ENCODE data around the gene NMNAT3. TPM values are rescaled to one million over a fixed set of nuclear protein-coding genes. Genes with fewer than 3 reads are reported as not detected.

Gene NMNAT3
- polyA plus RNA-seq, 1 donor (not counting 4 experiments of a cell fraction or from before 2014, with no cell fraction given) = 1.6 TPM

GRCh38 chr3:139715743-139716360 lies 38.1 kb upstream of the NMNAT3 start:
- H3K36me3 ChIP-seq (ENCODE audit: control insufficient read depth in 2 of 2, extremely low read depth in 1 of 2, insufficient read depth in 2 of 2, low read length in 2 of 2) = no peaks in the 10 kb centered on the region
- H3K9me3 ChIP-seq (ENCODE audit: control insufficient read depth, low read depth, low read length) = no peaks in the 10 kb centered on the region
- no peak overlapping the region for H3K9ac ChIP-seq (ENCODE audit: control insufficient read depth, extremely low read depth, insufficient read depth, low read length)
- H3K79me2 ChIP-seq (ENCODE audit: control insufficient read depth, insufficient read depth, low read length) = no peaks in the 10 kb centered on the region
- H3K9me1 ChIP-seq (ENCODE audit: control insufficient read depth, extremely low read depth, insufficient read depth, low read length) = no peaks in the 10 kb centered on the region
- H3K27ac ChIP-seq (ENCODE audit: control insufficient read depth, insufficient read depth, low read length) = no peak overlapping the region
- DNase-seq (ENCODE audit: low read depth, low spot score) = peak; percentile 73
- H3K4me1 ChIP-seq (ENCODE audit: control insufficient read depth, extremely low read depth, insufficient read depth, low read length) = peaks cover 12% of the 10 kb centered on the region
- no peaks in the 10 kb centered on the region for H3K27me3 ChIP-seq (ENCODE audit: control insufficient read depth, extremely low read depth, insufficient read depth, low read length)
- no peaks in the 10 kb centered on the region for H4K20me1 ChIP-seq (ENCODE audit: control insufficient read depth, extremely low read depth, insufficient read depth, low read length)
- dilution Hi-C loops (cut with MboI; ENCODE audit: extremely low pct_ligation_motif_present, low sequenced_read_pairs) = no loop called here
- H3K4me3 ChIP-seq (ENCODE audit: control insufficient read depth in 2 of 3, extremely low read depth in 1 of 3, insufficient read depth in 2 of 3, low read depth in 1 of 3, low read length in 3 of 3) = peak overlapping the region in 1 of 3 experiments; percentile 15
- FAIRE-seq = peak; percentile 86
- TF ChIP-seq CTCF (optimal IDR thresholded peaks at IDR 0.05 in 1 of 3, IDR thresholded peaks at IDR 0.05 in 1 of 3, conservative IDR thresholded peaks at IDR 0.05 in 1 of 3; ENCODE audit: extremely low read depth in 1 of 3, insufficient read depth in 2 of 3, low read length in 3 of 3) (no peak), EZH2 (IDR thresholded peaks at IDR 0.05; ENCODE audit: low read length) (no peak)
- H2AFZ ChIP-seq (ENCODE audit: control insufficient read depth, low read length) = no peak overlapping the region
- H3K4me2 ChIP-seq (ENCODE audit: control insufficient read depth, extremely low read depth, insufficient read depth, low read depth, low read length) = peak overlapping the region; percentile 39

GRCh38 chr3:139715166-139715565 lies 37.4 kb upstream of the NMNAT3 start:
- H3K27me3 ChIP-seq (ENCODE audit: control insufficient read depth, extremely low read depth, insufficient read depth, low read length) = no peaks in the 10 kb centered on the region
- H4K20me1 ChIP-seq (ENCODE audit: control insufficient read depth, extremely low read depth, insufficient read depth, low read length) = no peaks in the 10 kb centered on the region
- no peaks in the 10 kb centered on the region for H3K9me3 ChIP-seq (ENCODE audit: control insufficient read depth, low read depth, low read length)
- H3K36me3 ChIP-seq (ENCODE audit: control insufficient read depth in 2 of 2, extremely low read depth in 1 of 2, insufficient read depth in 2 of 2, low read length in 2 of 2) = no peaks in the 10 kb centered on the region
- DNase-seq (ENCODE audit: low read depth, low spot score) (no peak), FAIRE-seq (no peak)
- no peak overlapping the region for H3K4me3 ChIP-seq (ENCODE audit: control insufficient read depth in 2 of 3, extremely low read depth in 1 of 3, insufficient read depth in 2 of 3, low read depth in 1 of 3, low read length in 3 of 3)
- peak overlapping the region; percentile 15 for H3K27ac ChIP-seq (ENCODE audit: control insufficient read depth, insufficient read depth, low read length)
- H3K79me2 ChIP-seq (ENCODE audit: control insufficient read depth, insufficient read depth, low read length) = no peaks in the 10 kb centered on the region
- no peak overlapping the region for H3K4me2 ChIP-seq (ENCODE audit: control insufficient read depth, extremely low read depth, insufficient read depth, low read depth, low read length)
- no peaks in the 10 kb centered on the region for H3K9me1 ChIP-seq (ENCODE audit: control insufficient read depth, extremely low read depth, insufficient read depth, low read length)
- peaks cover 12% of the 10 kb centered on the region for H3K4me1 ChIP-seq (ENCODE audit: control insufficient read depth, extremely low read depth, insufficient read depth, low read length)
- H3K9ac ChIP-seq (ENCODE audit: control insufficient read depth, extremely low read depth, insufficient read depth, low read length) = no peak overlapping the region
- H2AFZ ChIP-seq (ENCODE audit: control insufficient read depth, low read length) = no peak overlapping the region
- TF ChIP-seq EZH2 (IDR thresholded peaks at IDR 0.05; ENCODE audit: low read length) (no peak), CTCF (optimal IDR thresholded peaks at IDR 0.05 in 1 of 3, IDR thresholded peaks at IDR 0.05 in 1 of 3, conservative IDR thresholded peaks at IDR 0.05 in 1 of 3; ENCODE audit: extremely low read depth in 1 of 3, insufficient read depth in 2 of 3, low read length in 3 of 3) (no peak)
- dilution Hi-C loops (cut with MboI; ENCODE audit: extremely low pct_ligation_motif_present, low sequenced_read_pairs) = no loop called here

All from keratinocyte (primary cell).